HG02981 (cell line): ENCODE data around the gene KCNA1.
A peak's percentile ranks its signal among the peaks of the same experiment; 100 is the strongest.

Source experiments
- ATAC-seq: cut with Tn5 transposase; IDR thresholded peaks from one replicate; pipeline ENCODE4 v1.9.1; 2021; ENCODE audit warnings: mild to moderate bottlenecking, moderate library complexity; ENCODE audit not compliant: unreplicated experiment

The KCNA1 gene

DNA sequence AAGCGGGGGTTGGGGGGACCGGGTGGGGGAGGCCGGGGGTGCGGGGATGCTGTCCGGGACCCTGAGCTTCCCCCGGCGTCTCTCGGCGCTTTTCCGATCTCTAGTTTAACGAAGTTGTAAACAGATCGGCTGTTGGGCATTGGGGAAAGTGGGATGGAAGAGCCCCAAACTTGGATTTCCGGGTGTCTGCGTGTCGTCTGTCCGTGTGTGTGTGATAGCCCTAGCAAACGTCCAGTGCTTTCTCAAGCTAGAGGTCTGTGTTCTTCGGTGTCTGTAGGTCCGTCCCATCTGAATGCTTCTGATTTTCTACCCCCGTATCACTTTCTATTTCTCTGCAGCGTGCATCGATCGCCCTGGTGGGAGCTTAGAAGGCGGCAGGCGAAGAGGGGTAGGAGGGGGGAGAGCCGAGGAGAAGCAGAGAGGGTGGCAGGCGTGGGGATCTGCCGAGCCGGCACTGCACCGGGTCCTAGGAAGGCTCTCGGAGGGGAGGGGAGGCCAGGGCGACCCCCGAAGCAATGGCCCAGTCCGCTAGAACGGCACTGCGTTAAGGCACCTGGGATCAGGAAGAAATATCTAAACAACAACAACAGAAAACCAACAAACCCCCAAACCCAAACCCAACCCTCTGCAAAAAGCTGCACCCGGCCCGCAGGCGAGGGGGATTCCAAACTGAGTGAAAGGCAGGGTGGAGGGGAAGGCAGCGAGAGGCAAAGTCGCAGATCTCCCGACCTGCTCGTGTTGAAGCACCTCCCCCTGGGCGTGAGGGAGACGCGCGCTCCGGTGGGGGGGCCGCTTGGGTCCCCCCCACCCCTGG, 1.0 kb downstream of the KCNA1 start:
- peak; percentile 46 for ATAC-seq

DNA sequence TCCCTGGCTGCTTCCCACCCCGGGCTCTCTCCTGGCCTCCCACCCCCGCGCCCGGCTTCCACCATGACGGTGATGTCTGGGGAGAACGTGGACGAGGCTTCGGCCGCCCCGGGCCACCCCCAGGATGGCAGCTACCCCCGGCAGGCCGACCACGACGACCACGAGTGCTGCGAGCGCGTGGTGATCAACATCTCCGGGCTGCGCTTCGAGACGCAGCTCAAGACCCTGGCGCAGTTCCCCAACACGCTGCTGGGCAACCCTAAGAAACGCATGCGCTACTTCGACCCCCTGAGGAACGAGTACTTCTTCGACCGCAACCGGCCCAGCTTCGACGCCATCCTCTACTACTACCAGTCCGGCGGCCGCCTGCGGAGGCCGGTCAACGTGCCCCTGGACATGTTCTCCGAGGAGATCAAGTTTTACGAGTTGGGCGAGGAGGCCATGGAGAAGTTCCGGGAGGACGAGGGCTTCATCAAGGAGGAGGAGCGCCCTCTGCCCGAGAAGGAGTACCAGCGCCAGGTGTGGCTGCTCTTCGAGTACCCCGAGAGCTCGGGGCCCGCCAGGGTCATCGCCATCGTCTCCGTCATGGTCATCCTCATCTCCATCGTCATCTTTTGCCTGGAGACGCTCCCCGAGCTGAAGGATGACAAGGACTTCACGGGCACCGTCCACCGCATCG, 1.8 kb downstream of the KCNA1 start:
- ATAC-seq = no peak

DNA sequence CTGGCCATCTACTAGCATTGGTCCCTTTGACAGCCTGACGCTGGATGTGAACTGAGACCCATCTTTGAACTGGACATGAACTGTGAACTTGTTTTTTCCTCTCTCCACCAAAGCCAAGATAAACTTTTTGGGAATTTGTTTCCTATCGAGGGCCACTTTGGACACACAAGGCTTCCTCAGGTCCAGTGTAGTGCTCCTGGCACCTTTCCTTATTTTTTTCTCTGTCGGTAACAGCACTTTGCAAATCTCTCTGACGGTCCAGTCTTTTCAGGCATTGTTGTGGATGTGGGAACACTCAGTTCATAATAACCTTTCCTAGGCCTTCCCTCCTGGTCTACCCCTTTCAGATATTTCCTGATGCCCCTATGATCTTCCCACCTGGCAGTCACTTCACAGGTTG, 5.0 kb downstream of the KCNA1 start:
- ATAC-seq = no peak

DNA sequence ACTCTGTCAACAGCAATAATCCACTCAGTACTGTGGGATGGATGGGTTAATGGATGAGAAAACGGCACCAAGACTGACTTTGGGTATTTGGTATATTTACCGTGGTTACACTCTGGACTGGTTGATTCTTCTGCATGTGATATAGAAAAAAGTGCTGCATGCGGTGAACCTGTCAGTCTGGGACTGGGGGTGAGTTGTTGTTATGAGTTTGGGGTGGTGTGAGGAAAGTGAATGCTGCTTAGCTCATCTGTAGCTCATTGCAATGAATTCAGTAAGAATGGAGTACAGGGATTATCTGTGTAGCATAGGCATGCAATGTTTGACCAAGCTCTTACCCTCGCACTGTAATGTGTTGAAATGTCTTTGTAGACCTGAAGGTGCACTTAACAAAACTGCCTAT, 6.0 kb downstream of the KCNA1 start:
- no peak for ATAC-seq

DNA sequence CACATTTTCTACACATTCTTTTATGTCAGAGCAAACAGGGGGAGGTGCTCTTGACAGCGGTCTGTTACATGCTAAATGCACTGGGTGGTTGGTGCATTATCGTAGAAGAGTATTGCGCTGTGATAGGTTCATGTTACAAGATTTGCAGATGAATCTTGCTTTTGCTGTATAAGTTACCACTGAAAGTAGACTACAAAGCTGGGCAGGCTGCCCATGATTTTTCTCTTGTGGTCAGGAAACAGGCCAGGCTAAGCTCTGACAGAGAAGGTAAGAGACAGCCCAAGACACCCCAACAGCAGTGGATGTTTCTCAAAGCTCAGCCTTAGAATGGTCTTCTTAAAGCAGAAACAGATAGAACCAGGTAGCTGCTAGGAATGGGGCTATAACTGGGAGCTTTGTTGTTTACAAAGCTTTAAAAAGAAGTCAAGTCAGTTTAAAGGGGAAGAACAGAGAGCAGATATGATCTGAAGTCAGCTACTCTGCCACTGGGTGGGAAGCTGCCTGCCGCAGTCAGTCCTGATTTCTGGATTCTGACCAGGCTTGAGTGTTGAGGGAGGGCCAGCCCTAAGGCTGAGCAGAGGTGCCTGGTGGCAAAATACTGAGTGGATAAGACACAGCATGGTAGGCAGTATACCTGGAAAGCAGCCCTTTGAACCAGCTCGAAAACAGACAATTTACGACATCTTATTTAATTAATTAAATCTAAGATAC, 9.4 kb downstream of the KCNA1 start:
- ATAC-seq = no peak

DNA sequence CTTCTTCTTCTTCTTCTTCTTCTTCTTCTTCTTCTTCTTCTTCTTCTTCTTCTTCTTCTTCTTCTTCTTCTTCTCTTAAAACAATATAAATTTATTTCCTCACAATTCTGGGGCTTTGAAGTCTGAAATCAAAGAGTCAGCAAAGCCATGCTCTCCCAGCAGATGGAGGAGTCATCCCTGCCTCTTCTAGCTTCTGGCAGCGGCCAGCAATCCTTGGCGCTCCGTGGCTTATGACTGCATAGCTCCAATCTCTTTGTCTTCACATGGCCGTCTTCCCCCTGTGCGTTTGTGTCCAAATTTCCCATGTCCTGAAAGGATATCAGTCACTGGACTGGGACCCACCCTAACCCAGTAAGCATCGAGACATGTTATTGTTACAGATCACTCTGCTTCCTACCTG, 22.9 kb downstream of the KCNA1 start:
- ATAC-seq = no peak

DNA sequence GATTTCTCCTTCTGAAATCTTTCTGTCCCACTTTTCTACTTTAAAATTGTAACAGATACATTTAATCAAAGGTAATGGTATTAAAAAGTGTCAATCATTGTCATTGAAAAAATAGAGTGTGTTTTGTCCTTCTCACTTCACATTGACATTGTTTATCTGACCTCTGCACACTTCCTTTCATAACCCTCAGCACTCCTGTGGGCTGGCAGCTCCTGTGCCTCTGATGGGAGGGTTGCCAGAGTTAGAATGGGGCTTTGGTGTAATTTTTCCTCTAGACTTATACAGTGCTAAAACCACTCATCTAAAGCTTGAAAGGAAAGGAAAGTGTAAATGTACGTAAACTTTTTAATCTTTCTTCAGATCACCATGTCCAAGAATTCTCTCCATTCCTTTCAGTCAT, 23.7 kb downstream of the KCNA1 start:
- ATAC-seq = no peak

DNA sequence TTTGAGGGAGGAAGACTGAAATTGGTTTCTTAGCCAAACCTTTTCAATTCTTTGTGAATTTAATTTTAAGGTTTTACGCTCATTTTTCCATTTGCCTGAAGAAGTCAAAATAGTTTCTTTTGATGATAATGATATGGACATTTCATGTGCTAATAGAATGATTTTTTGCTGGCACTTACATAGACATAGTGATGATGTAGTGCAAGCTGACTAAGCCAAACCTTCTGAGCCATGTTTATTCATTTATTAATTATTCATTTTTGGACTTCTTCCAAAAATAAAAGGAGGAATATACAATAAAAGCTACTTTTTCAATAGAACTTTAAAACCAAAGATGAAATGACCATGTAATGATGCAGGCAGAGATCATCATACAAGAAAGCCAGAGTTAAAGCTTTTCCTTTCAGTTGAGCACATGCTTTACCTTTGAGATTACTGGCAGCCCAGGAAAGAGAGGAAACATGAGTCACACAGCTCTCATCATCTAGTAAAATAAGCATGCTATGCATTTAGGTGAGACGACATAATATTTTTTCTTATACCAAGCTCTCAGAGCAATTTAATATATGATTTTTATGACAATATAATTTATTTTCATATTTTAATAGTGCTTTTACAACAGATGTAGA, 24.8 kb downstream of the KCNA1 start:
- no peak for ATAC-seq

DNA sequence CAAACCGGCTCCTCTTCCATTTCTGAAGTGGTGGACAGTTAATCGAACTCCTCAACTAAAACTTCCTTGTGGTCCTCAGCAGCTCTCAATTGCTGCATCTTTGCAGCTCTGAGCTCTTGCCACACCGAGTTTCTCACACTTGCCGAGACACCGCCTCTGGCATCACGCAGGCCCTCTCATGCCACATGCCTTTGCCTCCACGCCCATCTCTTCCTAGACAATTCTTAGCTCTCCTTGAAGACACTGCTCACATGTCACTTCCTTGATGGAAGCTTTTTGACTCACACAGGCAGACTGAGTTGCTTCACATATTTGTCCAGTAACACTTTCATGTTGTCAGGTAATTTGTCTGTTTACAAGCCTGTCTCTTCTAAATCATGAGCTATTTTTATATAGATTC, 29.2 kb downstream of the KCNA1 start:
- ATAC-seq = no peak

DNA sequence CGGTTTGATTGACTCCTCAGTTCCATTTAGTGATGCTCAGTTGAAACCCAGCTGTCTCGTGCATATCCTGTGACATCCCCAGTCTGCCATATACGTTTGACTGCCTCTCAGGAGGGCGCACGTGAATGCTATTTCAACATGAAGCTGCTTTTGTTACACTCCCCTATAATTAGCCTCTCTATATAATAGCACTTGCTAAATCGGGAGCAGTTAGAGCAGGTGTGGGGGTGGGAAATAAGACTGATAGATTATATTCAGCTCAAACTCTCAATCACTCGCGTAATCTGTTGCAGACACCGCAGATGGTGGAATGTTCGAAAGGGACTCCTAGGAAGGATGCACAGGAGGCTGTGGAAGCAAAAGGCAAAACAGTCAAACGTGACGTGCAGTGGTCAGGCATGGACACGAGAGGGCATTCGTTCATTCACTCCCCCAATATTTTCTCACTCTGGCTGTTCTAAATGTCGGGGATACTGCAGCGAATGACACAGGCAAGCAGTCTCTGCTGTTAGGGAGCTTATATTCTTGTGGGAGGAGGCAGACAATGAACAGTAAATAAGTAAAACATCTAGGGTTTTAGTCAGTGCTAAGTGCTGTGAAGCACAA, 29.8 kb downstream of the KCNA1 start:
- no peak for ATAC-seq

DNA sequence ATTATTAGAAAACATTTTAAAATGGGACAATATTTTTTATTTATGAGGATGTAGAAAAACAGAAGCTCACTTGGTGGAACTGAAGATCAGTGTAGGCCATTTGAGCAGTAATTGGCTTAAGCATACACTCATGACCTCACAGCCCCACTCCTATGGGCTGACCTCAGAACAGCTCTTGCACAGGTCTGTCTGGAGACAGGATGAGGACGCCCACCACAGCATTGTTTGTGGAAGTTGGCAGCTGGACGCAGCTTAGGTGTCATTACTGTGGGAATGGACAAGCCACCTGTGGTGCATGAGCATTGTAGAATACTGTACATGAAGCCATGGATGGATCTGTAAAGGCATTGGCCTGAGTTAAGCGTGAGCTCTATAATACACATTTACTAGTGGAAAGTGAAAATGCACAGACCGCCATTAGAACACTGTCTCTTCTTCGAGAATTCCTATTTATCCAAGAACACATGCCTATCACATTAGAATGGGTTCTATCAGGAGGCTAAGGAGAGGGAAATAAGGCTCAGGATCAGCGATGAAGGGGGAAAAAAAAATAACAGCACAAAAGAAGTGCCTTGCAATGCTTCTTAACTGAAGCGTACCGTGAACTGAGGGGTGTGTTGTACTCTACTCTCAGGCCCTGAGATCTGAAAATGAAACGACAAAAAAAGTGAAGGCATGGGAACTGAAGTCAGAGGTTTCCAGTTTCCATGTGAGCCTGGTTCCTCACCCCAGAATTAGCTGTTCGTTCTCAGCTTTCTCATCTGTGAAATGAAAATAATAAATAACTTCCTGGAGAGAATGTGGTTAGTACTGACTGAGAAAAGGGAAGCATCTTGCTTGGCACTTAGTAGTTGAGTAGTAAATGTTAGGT, 33.6 kb downstream of the KCNA1 start:
- peak; percentile 90 for ATAC-seq

DNA sequence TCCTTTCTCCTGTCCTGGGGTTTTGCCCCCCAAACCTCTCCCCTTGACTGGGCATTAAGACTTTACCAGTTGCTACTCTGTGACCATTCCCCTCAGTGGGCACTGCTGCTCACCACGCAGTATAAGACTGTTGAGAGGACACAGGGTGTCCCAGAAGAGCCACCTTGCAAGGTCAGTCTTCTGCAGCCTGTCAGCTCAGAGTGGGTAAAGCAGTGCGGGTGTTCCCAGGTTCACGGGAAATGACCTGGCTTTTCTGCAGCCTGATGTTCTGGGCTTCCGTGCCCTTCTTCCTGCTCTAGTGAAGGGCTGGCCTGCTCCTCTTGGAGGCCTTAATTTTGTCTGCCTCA, 34.2 kb downstream of the KCNA1 start:
- ATAC-seq = peak; percentile 21

DNA sequence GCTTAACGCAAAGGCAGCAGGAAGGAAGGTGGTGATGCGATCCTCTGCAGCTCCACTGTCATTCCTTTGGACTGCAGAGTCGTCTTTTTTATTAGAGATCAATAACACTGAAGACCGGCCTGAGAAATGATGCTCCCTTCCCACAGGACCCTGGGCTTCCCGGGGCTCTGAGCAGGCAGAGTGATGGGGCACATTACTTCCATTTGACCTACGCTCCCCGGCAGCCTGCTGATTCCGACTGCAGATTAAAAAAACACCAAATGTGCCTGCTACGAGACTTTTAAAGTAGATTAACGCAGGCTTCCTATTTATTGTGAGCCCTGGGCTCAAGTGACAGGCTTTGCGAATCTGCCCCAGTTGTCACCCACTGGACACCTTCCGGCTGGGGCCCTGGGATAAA, 37.5 kb downstream of the KCNA1 start:
- no peak for ATAC-seq

DNA sequence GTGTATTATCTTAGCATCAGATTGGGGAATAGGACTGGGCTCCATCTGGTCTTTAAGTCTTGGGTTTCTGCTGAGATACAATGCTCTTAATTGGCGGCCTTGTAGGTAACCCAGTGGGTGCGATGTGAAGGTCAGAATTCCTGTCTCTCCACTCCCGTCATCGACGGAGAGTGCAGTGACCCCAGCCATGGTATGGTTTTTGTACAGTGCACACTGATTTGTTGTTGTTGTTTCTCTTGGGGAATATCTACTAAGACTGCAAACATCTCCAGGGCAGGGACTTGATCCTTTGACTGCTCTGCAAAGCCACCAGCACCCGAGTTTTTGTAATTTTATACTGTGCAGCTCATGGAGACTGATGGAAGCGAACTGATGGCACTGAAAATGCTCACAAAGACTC, 41.4 kb downstream of the KCNA1 start:
- no peak for ATAC-seq

DNA sequence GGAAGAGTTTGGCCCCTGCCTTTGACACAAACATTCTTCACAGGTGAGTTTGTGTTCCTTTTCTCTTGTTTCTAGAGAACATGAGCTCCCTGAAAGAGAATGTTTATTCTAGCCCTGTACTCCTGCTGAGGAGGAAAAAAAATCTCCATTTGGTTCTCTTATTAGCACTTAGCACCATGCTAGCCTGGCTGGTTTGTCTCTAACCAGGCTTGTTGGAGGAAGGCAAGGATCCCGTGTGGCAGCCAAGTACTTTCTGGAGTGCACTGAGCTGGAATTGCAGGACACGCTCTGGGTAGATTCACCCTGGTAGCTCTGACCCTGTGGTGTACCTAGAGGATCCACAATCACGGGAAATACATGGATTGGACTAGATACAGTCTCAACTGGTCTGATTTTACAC, 41.9 kb downstream of the KCNA1 start:
- ATAC-seq = no peak

DNA sequence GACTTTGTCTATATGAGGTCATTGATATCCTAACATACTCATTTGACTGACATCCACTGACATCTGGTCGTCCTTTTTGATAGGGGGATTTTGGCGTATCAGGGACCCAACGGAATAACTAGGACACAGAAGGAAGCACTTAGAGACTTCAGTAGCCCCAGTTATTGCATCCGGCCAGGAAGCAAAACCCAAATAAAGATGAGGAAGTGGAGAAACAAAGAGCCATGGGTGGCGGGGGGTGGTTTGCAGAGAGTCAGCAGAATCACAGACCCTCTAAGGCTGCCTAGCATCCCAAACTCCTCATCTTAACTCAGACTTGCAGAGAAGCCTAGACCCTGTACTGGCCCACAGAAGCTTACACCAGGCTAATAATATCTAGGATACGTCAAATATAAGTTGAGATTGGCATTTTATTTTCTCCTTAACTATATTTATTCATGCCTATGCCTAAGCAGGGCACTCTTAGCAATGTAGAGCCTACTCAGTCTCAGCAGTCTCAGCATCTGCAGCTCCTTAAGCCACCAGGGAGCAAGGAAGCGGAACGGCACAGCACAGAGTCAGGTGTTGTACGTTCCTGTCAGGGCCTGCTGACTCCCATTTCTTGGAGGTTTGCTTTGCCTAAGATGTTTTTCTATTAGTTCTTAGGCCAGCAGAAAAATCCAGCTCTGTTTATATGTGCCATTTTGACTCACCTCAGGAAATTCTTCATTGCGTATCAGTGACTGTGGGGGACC, 45.1 kb downstream of the KCNA1 start:
- ATAC-seq = no peak

DNA sequence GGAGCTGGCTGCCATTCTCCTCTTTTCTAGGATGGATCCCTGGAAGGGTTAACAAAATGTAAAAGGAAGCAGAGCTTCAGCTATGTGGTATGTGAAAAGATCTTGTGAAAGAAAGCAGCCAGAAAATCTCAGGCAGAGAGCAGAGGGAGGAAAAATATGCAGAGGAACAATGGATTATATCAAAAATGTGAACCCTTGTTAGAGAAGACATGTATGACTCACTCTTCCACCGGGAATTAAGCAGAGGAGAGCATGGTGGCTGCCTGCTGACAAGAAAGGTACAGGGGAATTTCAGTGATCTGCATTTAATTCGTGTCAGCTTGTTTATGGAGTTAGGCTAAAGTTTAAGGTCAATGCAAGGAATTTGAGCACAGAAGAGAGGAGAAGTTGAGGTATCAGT, 46.3 kb downstream of the KCNA1 start:
- ATAC-seq = no peak

DNA sequence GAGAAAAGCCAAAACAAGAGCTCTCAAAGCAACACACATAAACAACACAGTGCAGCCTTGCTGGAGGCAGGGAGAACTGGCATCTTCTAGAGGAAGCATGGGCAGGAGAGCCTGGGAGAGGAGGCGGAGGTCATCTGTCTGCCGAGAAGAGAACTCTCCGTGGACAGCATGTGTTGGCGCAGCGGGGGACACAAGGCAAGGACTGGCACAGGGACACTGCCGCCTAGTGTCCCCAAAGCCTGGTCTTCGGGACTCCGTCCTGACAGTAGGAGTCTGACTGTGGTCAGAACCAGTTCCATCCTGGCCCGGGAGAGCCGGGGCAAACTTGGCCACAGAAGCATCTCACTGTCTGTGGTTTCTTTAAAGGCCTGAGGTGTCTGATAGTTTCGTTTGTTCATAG, 47.3 kb downstream of the KCNA1 start:
- ATAC-seq = no peak

DNA sequence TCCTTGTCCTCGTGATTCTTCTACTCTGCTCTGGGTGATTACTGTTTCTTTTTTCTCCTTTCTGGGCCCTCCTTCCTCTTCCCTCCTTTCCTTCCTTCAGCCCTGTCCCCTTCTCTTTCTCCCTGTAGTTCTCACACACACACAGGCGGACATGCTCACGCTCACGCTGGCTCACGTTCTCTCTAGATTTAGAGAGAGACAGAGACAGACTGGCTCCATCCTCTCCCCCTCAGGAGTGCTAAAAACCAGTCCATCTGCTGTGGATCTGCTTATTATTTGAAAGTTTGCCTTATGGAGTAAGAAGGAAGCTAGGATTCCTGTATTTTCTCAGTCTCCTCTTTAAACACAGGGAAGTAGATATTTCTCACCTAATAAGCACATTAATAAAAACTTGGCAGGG, 48.1 kb downstream of the KCNA1 start:
- no peak for ATAC-seq
